ENCODE results near the gene PPY.
"Not testable (repeated sequence)": the region's sequence is repeated elsewhere in the genome, so short reads cannot be mapped to it uniquely, and the experiment has no call there.

The PPY gene, protein sequence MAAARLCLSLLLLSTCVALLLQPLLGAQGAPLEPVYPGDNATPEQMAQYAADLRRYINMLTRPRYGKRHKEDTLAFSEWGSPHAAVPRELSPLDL

DNA sequence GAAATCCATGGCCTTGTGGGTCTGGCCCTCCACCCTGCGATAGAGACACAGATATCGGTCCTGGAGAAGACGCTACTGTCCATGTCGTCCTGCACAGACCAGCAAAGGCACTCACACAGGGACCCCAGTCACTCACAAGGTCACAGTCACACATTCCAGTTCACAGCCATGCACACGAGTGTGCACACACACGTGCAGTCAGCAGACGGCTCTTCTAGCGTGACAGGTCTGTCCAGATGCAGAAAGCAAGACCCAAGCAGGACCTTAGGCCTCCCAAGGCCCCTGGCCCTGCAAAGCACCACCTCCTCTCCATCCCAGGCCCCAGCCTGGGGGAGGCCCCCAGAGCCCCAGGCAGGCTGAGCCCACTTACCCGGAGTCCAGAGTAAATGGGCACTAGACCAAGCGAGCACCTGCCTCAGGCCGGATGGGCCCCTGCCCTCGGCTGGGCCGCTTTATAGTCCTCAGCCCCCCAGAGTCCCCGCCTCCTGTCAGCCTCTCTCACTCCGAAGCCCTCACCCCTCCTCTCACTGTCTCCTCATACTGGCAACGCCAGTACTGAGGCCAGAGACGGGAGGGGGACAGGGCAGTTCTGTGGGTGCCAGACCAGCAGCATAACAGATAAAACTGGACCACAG is at the start of gene PPY:
Gene PPY, minus strand, starts transcription at position 426 of the 635 bp plus-strand sequence. CDS start 822 bp downstream, outside the sequence.
- DNase-seq = no peak

GRCh38 chr17:43988301-43988700 is 46.0 kb upstream of the PPY start:
- no peak for DNase-seq

DNA sequence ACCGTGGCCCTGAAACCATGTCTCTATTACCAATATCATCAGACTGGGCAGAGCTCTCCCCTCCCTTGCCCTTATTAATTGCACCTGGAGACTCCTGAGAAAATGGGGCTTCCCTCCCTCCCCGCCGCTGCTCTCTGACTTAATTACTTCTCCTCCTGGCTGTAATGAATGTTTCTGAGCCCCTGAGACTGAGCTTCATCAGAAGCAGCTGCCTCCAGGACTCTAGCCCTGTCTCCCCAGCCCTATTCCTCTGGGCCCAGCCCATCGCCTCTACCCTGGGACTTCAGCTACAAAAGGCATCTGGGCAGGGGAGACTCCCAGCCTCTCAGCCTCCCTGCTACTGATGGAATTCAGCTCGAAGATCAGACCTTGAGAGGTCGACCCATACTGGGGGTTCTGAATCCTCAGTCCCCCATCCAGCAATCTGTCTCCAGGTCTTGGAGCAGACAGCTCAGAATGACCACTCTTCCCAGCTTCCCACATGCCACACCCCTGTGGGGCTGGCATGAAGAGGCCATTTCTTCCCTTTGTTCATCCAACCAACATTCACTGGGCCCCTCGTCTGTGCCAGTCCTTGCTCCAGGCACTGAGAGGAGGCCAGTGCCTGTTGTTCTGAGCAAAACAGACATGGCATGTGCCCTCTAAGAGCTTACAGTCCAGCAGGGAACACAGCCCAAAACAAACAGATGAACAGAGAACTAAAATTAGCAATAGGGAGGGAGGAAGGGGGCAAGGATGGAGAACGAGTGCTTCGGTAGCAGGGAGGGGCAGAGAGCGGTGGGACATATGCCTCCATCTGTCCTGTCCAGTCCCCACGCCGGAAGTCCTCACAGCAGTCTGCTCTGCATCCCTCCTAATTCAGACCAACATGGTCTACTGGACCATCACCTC is 45.1 kb upstream of the PPY start:
- DNase-seq = no peak

- no peak for DNase-seq
Measured at GRCh38 chr17:43986225-43986981, 44.1 kb upstream of the PPY start.

DNA sequence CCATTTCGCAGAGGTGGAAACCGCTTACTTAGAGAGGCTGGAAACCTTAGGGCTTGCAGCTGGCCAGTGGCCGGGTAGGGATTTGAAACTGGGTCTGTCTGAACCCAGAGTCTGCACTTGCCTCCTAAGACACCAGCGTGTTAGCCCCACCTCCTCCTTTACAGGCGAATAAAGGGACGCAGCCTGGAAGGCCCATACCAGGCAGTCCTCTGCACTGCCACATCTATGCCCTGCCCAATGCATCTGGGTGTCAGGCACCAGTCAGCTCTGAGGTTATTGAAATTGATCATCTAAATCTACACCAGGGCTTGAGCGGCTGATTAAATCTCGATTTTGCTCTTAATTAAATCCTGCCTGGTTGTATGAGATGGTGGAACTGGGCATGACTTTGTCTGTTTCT is 42.2 kb upstream of the PPY start:
- DNase-seq = no peak

DNA sequence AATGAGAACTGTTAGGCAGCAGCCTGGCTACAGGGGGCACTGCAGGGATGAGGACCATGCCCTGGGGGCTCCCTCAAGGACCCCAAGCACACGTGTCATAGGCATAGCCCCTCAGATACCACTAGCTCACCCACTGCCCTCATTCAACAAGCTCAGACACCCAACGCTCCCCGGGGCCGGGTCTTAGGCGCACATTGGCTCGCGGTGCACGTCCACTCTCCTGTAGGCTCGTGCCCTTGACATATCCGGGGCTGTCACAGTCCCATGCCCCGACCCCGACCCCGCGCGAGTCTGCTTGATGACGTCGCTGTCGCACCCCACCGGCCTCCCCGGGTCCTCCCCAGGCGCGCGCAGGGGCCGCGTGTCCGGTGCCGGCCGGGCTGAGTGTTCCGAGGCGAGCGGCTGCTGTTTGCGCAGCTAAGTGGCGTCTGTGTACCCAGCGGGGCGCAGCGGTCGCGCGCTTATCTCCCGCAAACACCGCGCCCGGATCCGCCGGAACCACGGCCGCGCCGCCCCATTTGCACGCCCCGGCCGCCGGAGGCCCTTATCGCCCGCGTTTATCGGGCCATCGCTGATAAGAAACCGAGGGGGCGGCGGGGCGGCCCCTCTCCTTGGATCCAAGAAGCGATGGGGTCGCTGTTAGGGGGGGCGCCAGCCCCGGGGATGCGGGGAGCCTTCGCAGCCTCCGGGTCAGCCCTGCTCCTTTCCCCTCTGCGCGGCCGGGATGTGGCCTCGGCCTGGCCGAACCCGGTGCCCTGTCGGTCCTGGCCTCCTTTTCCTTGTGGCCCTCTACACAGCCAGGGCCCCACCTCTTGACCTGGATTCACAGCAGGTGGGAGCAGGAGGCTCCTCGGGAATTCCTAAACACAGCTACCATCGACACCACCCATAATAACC is 41.5 kb upstream of the PPY start:
- no peak for DNase-seq

GRCh38 chr17:43983196-43983514 is 40.9 kb upstream of the PPY start:
- no peak for DNase-seq

DNA sequence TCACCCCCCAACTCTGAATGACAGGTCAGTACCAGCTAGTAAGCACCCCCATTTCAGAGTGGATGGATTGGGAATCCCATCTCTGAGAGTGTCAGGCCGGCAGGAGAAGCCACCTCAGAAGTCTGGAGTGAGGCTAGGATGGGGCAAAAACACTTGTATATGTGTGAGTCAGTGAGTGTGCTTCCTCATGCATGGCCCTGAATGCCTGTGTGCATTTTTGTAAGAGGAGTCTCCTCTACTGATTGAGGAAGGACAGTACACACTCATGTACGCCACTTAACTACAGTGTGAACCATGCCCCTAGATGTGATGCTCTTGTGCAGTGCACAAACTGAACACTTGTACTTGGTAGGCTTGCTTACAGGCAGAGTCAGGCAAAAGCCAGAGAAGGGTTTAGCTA is 39.9 kb upstream of the PPY start:
- DNase-seq = no peak

DNA sequence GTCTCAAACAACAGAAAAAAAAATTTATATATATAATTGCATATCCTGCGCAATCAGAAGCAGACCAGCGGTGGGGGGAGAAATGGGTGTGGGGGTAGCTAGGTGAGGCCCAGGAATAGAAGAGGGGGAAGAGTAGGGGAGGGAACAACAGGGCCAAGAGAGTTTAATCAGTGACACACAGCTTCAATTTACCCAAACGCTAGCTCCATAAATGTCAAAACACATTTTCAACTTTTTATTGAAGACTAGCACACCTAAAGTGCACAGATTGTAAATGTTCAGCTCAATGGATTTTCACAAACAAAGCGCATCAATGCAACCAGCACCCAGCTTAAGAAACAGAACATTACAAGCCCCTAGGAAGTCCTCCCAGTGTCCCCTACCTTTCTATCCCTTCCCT is 37.4 kb upstream of the PPY start:
- DNase-seq = no peak

- no peak for DNase-seq
Measured at GRCh38 chr17:43979011-43979410, 36.7 kb upstream of the PPY start.

DNA sequence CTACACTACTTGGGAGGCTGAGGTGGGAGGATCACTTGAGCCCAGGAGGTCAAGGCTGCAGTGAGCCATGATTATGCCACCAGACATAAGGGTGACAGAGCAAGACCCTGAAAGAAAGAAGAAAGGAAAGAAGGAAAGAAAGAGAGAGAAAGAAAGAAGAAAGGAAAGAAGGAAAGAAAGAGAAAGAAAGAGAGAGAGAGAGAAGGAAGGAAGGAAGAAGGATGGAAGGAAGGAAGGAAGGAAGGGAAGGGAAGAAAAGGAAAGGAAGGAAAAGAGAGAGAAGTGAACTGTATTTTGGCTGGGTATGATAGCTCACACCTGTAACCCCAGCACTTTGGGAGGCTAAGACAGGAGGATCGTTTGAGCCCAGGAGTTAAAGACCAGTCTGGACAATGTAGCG is 35.8 kb upstream of the PPY start:
- no peak for DNase-seq

- DNase-seq = no peak
Measured at GRCh38 chr17:43976963-43977837, 34.9 kb upstream of the PPY start.

- no peak for DNase-seq
Measured at GRCh38 chr17:43975898-43976297, 33.6 kb upstream of the PPY start.

- no peak for DNase-seq
Measured at GRCh38 chr17:43974382-43975266, 32.3 kb upstream of the PPY start.

- DNase-seq = not testable (repeated sequence)
Measured at GRCh38 chr17:43972444-43973212, 30.4 kb upstream of the PPY start.

- DNase-seq = not testable (repeated sequence)
Measured at GRCh38 chr17:43971436-43971835, 29.2 kb upstream of the PPY start.

- no peak for DNase-seq
Measured at GRCh38 chr17:43970366-43970765, 28.1 kb upstream of the PPY start.

DNA sequence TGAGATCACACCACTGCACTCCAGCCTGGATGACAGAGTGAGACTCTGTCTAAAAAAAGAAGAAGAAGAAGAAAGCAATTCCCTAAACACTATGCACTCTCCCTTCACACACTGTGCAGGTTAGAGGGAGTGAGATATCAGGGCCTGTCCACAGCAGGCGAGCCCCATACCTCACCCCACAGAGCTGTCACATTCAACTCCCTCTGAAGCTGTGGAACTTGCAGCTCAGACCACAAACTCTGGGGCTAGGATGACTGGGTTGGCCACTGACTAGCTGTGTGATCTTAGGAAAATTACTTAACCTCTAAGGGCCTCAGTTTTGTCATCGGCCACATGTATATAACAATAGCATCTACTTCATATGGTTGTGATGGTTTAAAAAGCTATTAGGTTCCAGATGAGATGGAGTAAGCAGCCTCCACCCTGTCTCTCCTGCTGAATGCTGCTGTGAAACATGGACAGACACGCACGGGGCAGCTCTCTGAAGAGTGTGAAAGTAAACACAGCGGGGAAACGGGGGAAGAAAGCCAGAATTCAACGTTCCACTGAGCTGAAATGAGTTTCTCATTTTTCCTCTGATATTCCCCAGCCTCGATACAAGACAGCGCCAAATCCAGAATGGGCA is 25.1 kb upstream of the PPY start:
- DNase-seq = no peak

- no peak for DNase-seq
Measured at GRCh38 chr17:43966276-43966675, 24.0 kb upstream of the PPY start.

Data from inflammatory macrophage treated with lipopolysaccharide for 4 hours (primary cell).